ENCODE data around the gene RBMS1.

DNA sequence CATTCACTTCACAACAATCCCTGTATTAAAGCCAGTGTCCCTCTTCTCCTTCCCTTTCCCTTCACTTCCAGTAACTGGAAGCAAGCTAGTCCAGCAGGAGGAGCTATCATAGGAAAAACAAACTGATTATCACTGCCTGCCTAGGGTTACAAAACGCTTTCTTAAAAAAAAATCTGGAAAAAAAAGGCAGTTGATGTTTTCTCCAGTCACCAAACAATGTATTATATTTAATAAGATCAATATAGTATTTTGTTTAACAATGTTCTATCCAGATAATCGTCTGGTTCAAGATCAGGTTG lies 214.8 kb downstream of the RBMS1 start:
- TF ChIP-seq POLR2A (IDR thresholded peaks at IDR 0.05; ENCODE audit: low read depth, low read length) = no peak
- no peak for TF ChIP-seq PAX5 (IDR thresholded peaks at IDR 0.05; ENCODE audit: insufficient read depth, low read length, severe bottlenecking)
- TF ChIP-seq POU2F2 (IDR thresholded peaks at IDR 0.05; ENCODE audit: low read depth, low read length) = no peak

All from GM12891 (cell line).